Liver (tissue), 9 donors: ENCODE data around the gene POLR2L. TPM values are rescaled to one million over a fixed set of nuclear protein-coding genes. Genes with fewer than 3 reads are reported as not detected.

Source experiments
- DNase-seq: peaks from one replicate; pipeline ENCODE4 v3.0.0-alpha.2; 2017; ENCODE audit warnings: low spot score
- H3K27ac ChIP-seq, 2 donors: one replicate each; pipeline ENCODE4 v1.7.0; 2013; ENCODE audit warnings: inconsistent platforms in 2 of 2, low read length in 2 of 2, control low read depth in 1 of 2, low read depth in 1 of 2, mild to moderate bottlenecking in 1 of 2
- H3K27me3 ChIP-seq, 4 donors: one replicate each; pipeline versions ENCODE4 v1.6.1 to v1.7.0; 2013; ENCODE audit warnings: low read length in 3 of 4, inconsistent platforms in 1 of 4, mild to moderate bottlenecking in 1 of 4, moderate library complexity in 1 of 4; ENCODE audit not compliant: control insufficient read depth in 4 of 4, insufficient read depth in 4 of 4
- H3K36me3 ChIP-seq, 4 donors: one replicate each; pipeline versions ENCODE4 v1.6.1 to v1.7.0; 2013; ENCODE audit warnings: low read length in 3 of 4, mild to moderate bottlenecking in 3 of 4, low read depth in 1 of 4, moderate library complexity in 1 of 4; ENCODE audit not compliant: control insufficient read depth in 4 of 4, insufficient read depth in 3 of 4
- H3K4me1 ChIP-seq, 4 donors: one replicate each; pipeline versions ENCODE4 v1.6.1 to v1.7.0; 2013; ENCODE audit warnings: low read length in 3 of 4, mild to moderate bottlenecking in 3 of 4, moderate library complexity in 1 of 4; ENCODE audit not compliant: control insufficient read depth in 4 of 4, insufficient read depth in 4 of 4
- H3K4me3 ChIP-seq, 3 donors: one replicate each; pipeline versions ENCODE4 v1.6.1 to v1.7.0; 2013; ENCODE audit warnings: low read length in 3 of 3, control low read depth in 1 of 3, low read depth in 1 of 3, mild to moderate bottlenecking in 1 of 3
- H3K9ac ChIP-seq, 2 donors: one replicate each; pipeline ENCODE4 v1.7.0; 2013; ENCODE audit warnings: low read length in 2 of 2, mild to moderate bottlenecking in 2 of 2, moderate library complexity in 2 of 2, control low read depth in 1 of 2, low read depth in 1 of 2
- H3K9me3 ChIP-seq, 4 donors: one replicate each; pipeline versions ENCODE4 v1.6.1 to v1.7.0; 2013; ENCODE audit warnings: low read length in 3 of 4; ENCODE audit not compliant: control insufficient read depth in 4 of 4
- ATF3 ChIP-seq: IDR thresholded peaks from 2 replicates; pipeline ENCODE4 v1.6.1; 2016; ENCODE audit warnings: antibody characterized with exemption
- FOXA1 ChIP-seq: IDR thresholded peaks from 2 replicates; pipeline ENCODE4 v1.6.1; 2016; ENCODE audit warnings: antibody characterized with exemption
- FOXA2 ChIP-seq: IDR thresholded peaks from 2 replicates; pipeline ENCODE4 v1.6.1; 2016; ENCODE audit warnings: antibody characterized with exemption
- GABPA ChIP-seq, 2 donors: IDR thresholded peaks in 1 of 2; conservative IDR thresholded peaks in 1 of 2; 2 replicates each; pipeline ENCODE4 v1.6.1; 2016; ENCODE audit warnings: antibody characterized with exemption in 2 of 2, mild to moderate bottlenecking in 1 of 2, moderate library complexity in 1 of 2
- HNF4A ChIP-seq, 2 donors: conservative IDR thresholded peaks; 2 replicates each; pipeline ENCODE4 v1.6.1; 2016; ENCODE audit warnings: antibody characterized with exemption in 2 of 2, mild to moderate bottlenecking in 2 of 2
- HNF4G ChIP-seq: IDR thresholded peaks from 2 replicates; pipeline ENCODE4 v1.6.1; 2016; ENCODE audit warnings: antibody characterized with exemption
- NR2F2 ChIP-seq: IDR thresholded peaks from 2 replicates; pipeline ENCODE4 v1.6.1; 2016; ENCODE audit warnings: antibody characterized with exemption
- RAD21 ChIP-seq, 2 donors: IDR thresholded peaks; 2 replicates each; pipeline ENCODE4 v1.6.1; 2016; ENCODE audit warnings: antibody characterized with exemption in 2 of 2, mild to moderate bottlenecking in 2 of 2
- SP1 ChIP-seq: IDR thresholded peaks from 2 replicates; pipeline ENCODE4 v1.6.1; 2018; ENCODE audit warnings: antibody characterized with exemption, mild to moderate bottlenecking
- TAF1 ChIP-seq: conservative IDR thresholded peaks from 2 replicates; pipeline ENCODE4 v1.6.1; 2016; ENCODE audit warnings: antibody characterized with exemption, mild to moderate bottlenecking
- YY1 ChIP-seq: IDR thresholded peaks from 2 replicates; pipeline ENCODE4 v1.6.1; 2016; ENCODE audit warnings: antibody characterized with exemption, mild to moderate bottlenecking
- WGBS: extraction: QIAGEN DNeasy Blood & Tissue Kit; methylation state at CpG from one replicate; pipeline ENCODE4 v1.1.7; 2013; 5-methylcytosine and 5-hydroxymethylcytosine counted together
- polyA plus RNA-seq, 2 donors: library from polyadenylated mRNA; stranded (reverse) in 1 of 2; unstranded in 1 of 2; fragments of 200-250 nt in 1 of 2; fragments of >200 nt in 1 of 2; fragmentation: Nextera tagmentation in 1 of 2; extraction: Ambion mirVana in 1 of 2; gene quantifications; one replicate each; pipeline versions ENCODE4 v1.2.1 to v1.2.3, GENCODE V29; 2013 to 2015
- total RNA-seq, 2 donors: library from RNA; depleted of rRNA; stranded (reverse); fragments of >200 nt; gene quantifications; one replicate each; pipeline ENCODE4 v1.2.3, GENCODE V29; 2014
- TF ChIP-seq, protein P1 (sequence below): fragments of 150-350 bp; IDR thresholded peaks from 2 replicates; pipeline ENCODE4 v1.5.1; 2017; ENCODE audit warnings: improper control_type of control experiment, low read depth, low read length; ENCODE audit not compliant: missing input control
- donor health status: healthy.
- donor health status: healthy.
- donor health status: healthy.
- donor health status: healthy.
- donor health status: healthy.

Gene POLR2L
- total and polyA plus RNA-seq, 4 donors, result 28.1 to 230 (median 106) TPM

DNA sequence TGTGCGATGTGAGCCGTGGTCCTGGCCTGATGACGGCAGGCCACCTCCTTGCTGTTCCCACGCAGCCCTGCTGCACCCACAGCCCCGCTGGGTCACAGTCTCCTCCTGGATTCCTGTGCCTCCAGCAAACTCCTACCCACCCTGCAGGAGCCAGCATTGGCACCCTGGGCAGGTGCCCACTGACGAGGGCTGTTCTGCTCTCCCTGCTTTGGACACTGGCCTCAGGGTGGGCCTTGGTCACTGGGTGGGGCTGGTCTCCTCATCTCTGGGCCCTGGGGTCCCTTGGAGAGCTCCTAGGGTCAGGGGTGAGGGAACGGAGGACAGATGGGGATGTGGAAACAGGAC lies 13.0 kb upstream of the POLR2L start:
- peaks cover 0 to 7% (median 3%) of the 10 kb centered on the region in 4 donors for H3K4me1 ChIP-seq
- no peaks in the 10 kb centered on the region for H3K36me3 ChIP-seq
- no peak for TF ChIP-seq ATF3
- TF ChIP-seq RAD21 (IDR thresholded peaks at IDR 0.05), result no peak
- TF ChIP-seq SP1, result no peak
- no peak for TF ChIP-seq FOXA2
- TF ChIP-seq GABPA (IDR thresholded peaks at IDR 0.05 in 1 of 2, conservative IDR thresholded peaks at IDR 0.05 in 1 of 2), result no peak
- 93% methylated on average over 7 of the region's 7 CpGs for WGBS
- H3K27ac ChIP-seq, result no peak overlapping the region
- no peaks in the 10 kb centered on the region for H3K27me3 ChIP-seq
- DNase-seq, result no peak
- no peak overlapping the region for H3K9ac ChIP-seq
- no peak overlapping the region for H3K4me3 ChIP-seq
- H3K9me3 ChIP-seq, result no peaks in the 10 kb centered on the region

GRCh38 chr11:854601-855329 lies 12.4 kb upstream of the POLR2L start:
- no peak for DNase-seq
- WGBS, result 94% methylated on average over 20 of the region's 20 CpGs
- H3K9ac ChIP-seq, result no peak overlapping the region
- no peak for TF ChIP-seq RAD21 (IDR thresholded peaks at IDR 0.05)
- TF ChIP-seq, protein P1, sequence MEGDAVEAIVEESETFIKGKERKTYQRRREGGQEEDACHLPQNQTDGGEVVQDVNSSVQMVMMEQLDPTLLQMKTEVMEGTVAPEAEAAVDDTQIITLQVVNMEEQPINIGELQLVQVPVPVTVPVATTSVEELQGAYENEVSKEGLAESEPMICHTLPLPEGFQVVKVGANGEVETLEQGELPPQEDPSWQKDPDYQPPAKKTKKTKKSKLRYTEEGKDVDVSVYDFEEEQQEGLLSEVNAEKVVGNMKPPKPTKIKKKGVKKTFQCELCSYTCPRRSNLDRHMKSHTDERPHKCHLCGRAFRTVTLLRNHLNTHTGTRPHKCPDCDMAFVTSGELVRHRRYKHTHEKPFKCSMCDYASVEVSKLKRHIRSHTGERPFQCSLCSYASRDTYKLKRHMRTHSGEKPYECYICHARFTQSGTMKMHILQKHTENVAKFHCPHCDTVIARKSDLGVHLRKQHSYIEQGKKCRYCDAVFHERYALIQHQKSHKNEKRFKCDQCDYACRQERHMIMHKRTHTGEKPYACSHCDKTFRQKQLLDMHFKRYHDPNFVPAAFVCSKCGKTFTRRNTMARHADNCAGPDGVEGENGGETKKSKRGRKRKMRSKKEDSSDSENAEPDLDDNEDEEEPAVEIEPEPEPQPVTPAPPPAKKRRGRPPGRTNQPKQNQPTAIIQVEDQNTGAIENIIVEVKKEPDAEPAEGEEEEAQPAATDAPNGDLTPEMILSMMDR, result no peak
- no peaks in the 10 kb centered on the region for H3K9me3 ChIP-seq
- H3K27ac ChIP-seq, result no peak overlapping the region
- no peaks in the 10 kb centered on the region for H3K36me3 ChIP-seq
- H3K27me3 ChIP-seq, result no peaks in the 10 kb centered on the region
- H3K4me1 ChIP-seq, result peaks cover 0 to 7% (median 3%) of the 10 kb centered on the region in 4 donors
- no peak overlapping the region for H3K4me3 ChIP-seq

- Histone ChIP-seq H3K4me1 (peaks cover 0 to 4% (median 1%) of the 10 kb centered on the region in 4 donors), H3K36me3 (no peaks in the 10 kb centered on the region), H3K4me3 (no peak overlapping the region), H3K9me3 (no peaks in the 10 kb centered on the region), H3K27me3 (no peaks in the 10 kb centered on the region), H3K27ac (no peak overlapping the region), H3K9ac (no peak overlapping the region)
- WGBS, result 93% methylated on average over 27 of the region's 27 CpGs
- no peak for TF ChIP-seq HNF4A (conservative IDR thresholded peaks at IDR 0.05)
- no peak for TF ChIP-seq GABPA (IDR thresholded peaks at IDR 0.05 in 1 of 2, conservative IDR thresholded peaks at IDR 0.05 in 1 of 2)
- no peak for TF ChIP-seq FOXA2
- TF ChIP-seq HNF4G, result no peak
- TF ChIP-seq YY1, result no peak
- TF ChIP-seq, protein P1, result no peak
- TF ChIP-seq FOXA1, result no peak
- TF ChIP-seq NR2F2, result no peak
- no peak for TF ChIP-seq TAF1
- no peak for DNase-seq
Measured at GRCh38 chr11:853682-854448, 11.5 kb upstream of the POLR2L start.
